Measurements from ENCODE around the gene INHBE.
"Not testable (repeated sequence)": the region's sequence is repeated elsewhere in the genome, so short reads cannot be mapped to it uniquely, and the experiment has no call there.

Gene INHBE

DNA sequence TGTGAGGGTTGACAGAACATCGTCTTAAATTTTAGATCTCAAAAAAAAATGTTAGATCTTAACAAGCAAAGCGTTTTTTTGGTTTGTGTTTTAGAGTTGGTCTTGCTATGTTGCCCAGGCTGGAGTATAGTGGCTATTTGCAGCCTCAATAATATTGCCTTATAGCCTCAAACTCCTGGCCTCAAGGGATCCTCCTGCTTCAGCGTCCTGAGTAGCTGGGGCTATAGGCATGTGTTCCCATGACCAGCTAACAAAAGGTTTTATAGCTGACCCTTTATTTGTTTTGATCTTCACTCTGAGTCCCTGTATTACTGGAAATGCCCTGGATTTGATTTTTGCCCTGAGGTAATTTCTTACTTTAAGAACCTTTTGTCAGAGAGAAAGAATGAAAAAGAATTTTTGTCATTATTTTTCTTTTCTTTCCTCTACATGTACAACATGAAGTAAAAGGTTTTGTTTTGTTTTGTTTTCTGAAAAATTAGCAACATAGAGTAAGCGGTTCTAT is 15.3 kb upstream of the INHBE start:
- in situ Hi-C loops (cut with MboI; ENCODE audit: low sequenced_read_pairs), result no loop called here

DNA sequence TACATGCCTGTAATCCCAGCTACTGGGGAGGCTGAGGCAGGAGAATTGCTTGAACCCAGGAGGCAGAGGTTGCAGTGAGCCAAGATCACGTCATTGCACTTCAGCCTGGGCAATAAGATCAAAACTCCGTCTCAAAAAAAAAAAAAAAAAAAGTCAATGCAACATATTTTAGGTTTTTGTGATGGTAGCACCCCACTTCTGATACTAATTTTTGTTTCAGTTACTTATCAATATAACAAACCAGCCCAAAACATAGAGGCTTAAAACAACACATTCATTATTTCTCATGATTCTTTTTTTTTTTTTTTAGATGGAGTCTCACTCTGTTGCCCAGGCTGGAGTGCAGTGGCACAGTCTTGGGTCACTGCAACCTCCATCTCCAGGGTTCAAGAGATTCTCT is 13.7 kb upstream of the INHBE start:
- in situ Hi-C loops (cut with MboI; ENCODE audit: low sequenced_read_pairs), result not testable (repeated sequence)

DNA sequence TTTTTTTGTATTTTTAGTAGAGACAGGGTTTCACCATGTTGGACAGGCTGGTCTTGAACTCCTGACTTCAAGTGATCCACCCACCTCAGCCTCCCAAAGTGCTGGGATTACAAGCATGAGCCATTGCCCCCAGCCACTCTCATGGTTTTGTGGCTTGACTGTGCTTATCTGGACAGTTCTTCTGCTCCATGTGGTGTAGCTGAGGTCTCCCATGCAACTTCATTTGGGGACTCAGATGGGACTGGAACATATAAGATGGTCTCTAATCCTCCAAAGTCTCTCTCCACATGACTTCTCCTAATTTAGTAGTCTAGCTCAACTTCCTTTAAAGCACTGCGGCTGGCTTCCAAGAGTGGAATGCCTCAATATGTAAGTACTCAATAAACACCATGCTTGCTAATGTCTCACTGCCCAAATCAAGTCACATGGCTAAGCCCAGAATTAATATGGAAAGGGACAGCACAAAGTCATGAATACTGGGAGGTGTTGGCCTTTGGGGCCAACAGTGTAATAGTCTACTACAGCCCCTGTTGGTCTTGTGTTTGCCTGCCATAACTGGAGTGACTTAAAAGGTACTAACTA is 13.2 kb upstream of the INHBE start:
- in situ Hi-C loops (cut with MboI; ENCODE audit: low sequenced_read_pairs), result no loop called here

DNA sequence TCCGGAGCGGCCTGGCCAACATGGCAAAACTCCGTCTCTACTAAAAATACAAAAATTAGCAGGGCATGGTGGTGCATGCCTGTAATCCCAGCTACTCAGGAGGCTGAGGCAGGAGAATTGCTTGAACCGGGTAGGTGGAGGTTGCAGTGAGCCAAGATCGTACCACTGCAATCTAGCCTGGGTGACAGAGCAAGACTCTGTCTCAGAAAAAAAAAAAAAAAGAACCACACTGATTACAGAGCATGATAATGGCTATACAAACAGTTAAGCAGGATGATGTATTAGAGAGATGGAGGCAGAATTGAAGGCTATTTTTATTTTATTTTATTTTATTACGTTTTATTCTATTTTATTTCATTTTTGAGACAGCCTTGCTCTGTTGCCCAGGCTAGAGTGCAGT is 10.8 kb upstream of the INHBE start:
- in situ Hi-C loops (cut with MboI; ENCODE audit: low sequenced_read_pairs), result not testable (repeated sequence)

DNA sequence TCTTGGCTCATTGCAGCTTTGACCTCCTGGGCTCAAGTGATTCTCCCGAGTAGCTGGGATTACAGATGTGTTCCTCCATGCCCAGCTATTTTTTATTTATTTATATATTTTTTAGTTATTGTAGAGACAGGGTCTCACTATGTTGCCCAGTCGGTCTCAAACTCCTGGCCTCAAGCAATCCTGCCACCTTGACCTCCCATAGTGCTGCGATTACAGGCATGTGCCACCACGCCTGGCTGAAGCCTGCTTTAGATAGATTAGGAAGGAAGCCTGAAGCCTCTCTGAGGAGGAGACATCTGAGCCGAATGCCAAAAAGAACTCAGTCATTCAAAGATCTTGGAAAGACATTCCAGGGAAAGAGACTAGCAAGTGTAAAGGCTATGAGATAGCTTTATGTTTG is 10.4 kb upstream of the INHBE start:
- in situ Hi-C loops (cut with MboI; ENCODE audit: low sequenced_read_pairs), result no loop called here

DNA sequence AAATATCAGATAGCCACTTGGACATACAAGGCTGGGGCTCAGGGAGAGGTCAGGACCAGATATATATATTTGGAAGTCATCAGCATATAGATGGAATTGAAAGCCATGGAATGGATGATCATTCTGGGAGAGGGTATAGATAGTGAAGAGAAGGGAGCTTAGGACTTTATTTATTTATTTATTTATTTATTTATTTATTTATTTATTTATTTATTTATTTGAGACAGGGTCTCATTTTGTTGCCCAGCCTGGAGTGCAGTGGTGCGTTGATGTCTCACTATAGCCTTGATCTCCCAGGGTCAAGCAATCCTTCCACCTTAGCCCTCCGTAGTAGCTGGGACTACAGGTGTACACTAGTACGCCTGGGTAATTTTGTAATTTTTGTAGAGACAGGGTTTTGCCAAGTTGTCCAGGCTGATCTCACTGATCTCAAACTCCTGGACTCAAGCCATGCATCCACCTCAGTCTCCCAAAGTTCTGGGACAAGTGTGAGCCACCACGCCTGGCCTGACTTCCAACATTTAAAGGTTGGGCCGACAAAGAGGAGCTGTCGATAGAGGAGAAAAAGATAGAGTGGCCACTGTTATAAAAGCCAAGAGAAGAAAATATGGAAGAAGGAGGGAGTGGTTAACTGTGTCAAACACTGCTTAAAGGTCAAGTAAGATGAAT is 8.7 kb upstream of the INHBE start:
- in situ Hi-C loops (cut with MboI; ENCODE audit: low sequenced_read_pairs), result no loop called here

DNA sequence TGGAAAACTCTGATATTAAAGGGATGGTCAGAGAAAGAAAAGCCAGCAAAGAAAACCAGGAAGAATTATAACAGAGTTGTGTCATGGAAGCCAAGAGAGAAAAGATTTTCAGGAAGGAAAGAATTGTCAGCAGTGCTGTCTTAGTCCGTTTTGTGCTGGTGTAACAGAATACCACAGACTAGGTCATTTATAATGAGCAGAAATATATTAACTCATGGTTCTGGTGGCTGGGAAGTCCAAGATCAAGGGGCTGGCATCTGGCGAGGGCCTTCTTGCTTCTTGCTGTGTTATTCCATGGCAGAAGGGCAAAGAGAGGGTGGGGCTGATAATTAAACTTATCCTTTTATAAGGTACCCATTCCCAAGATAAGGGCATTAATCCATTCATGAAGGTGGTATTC is 6.4 kb upstream of the INHBE start:
- in situ Hi-C loops (cut with MboI; ENCODE audit: low sequenced_read_pairs), result no loop called here

DNA sequence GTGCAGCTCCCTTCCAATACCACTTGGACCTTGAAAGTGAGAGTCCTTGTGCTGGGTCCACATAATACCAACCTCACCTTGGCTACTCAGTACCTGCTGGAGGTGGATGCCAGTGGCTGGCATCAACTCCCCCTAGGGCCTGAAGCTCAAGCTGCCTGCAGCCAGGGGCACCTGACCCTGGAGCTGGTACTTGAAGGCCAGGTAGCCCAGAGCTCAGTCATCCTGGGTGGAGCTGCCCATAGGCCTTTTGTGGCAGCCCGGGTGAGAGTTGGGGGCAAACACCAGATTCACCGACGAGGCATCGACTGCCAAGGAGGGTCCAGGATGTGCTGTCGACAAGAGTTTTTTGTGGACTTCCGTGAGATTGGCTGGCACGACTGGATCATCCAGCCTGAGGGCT is 5.7 kb upstream of the INHBE start:
- in situ Hi-C loops (cut with MboI; ENCODE audit: low sequenced_read_pairs), result no loop called here

DNA sequence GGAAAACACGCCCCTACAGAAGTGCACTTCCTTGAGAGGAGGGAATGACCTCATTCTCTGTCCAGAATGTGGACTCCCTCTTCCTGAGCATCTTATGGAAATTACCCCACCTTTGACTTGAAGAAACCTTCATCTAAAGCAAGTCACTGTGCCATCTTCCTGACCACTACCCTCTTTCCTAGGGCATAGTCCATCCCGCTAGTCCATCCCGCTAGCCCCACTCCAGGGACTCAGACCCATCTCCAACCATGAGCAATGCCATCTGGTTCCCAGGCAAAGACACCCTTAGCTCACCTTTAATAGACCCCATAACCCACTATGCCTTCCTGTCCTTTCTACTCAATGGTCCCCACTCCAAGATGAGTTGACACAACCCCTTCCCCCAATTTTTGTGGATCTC is 5.0 kb upstream of the INHBE start:
- in situ Hi-C loops (cut with MboI; ENCODE audit: low sequenced_read_pairs), result no loop called here

DNA sequence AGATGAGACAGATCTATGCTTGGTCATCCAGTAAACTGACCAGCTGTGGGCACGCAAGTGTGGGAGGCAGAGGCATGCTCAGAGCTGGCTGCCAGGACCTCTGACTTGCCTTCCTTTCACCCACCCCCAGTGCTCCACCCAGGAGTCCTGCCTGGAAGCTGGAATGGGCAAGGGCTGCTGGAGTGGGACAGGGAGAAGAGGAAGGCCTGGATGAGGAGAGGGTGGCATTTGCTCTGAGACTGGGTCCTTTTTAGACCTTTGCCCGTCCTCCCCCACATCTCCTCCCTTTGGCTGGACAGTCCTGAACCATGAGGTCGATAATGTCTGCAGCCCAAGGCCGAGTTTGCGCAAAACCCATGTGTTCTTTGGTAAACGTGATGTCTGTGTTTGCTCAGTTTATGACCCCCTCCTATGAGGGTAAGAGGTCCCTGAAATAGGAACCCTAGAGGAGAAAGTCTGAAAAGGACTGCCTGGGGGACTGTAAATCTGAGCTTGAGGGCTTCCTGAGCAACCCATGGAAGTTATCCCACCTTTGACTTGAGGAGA is 3.8 kb upstream of the INHBE start:
- in situ Hi-C loops (cut with MboI; ENCODE audit: low sequenced_read_pairs), result no loop called here

DNA sequence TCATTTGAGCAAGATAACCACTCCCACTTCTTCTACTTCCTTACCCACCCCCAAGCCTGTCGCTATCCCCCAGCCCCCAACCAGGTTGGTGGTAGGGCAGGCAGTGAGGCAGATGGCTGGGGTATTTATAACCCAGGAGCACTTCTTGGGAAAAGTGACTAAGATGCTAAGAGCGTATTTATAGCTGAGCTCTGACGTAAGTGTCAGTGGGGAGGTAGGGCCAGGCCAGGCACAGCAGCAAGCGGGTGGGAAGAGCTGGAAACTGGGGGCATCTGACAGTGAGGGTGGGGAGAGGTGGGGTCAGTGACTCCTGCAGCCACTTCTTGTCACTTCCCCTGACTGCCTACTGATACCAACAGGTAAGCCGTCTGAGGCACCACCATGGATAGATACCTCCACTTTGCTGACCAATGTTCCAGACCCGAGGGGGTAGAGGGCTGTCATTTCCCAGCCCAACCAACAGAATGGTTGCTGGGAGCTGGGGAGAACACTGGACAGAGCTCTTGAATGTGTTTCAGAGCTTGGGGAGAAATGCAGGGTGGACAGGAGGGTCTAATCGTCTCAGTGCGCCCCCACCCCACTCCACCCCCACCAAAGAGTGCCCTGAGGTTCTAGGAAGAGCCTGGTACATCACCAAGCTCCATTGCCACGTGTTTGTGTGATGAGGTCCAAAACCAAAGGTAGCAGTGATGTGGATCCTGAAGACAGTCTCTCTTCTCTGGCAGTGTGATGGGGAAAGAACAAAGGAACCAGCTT is 2.7 kb upstream of the INHBE start:
- in situ Hi-C loops (cut with MboI; ENCODE audit: low sequenced_read_pairs), result no loop called here

DNA sequence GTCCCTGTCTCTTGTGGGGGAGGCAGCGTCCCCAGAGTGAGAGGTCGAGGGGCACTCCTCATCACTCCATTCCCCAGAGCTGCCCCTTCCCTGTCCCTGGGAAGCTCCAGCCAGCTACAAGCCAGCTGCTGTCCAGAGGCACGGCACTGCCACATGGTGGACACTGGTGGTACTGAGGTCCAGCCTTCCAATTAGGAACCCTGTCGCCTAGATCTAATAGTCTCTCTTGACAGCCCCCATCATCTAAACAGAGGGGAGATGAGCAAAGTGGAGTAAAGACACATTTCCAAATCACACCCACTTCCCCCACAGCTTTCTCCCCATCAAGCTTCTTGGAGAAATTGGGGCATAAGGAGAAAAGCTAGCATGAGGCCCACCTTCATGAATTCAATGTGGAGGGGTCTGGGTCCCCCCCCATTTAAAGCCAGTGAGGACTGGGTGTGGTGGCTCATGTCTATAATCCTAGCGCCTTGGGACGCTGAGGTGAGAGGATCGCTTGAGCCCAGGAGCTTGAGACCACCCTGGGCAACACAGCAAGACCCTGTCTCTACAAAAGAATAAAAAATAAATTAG is 2.1 kb upstream of the INHBE start:
- in situ Hi-C loops (cut with MboI; ENCODE audit: low sequenced_read_pairs), result no loop called here

DNA sequence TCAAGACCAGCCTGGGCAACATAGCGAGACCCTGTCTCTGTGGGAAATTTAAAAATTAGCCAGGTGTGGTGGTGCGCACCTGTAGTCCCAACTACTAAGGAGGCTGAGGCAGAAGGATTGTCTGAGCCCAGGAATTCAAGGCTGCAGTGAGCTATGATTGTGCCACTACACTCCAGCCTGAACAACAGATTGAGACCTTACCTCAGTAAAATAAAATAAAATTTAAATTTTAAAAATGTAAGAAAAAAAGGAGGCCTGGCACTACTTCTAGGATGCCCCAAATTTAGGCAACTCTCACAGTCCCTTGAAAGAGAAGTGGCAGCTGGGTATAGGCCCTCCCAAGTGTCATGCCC is 918 bp upstream of the INHBE start:
- in situ Hi-C loops (cut with MboI; ENCODE audit: low sequenced_read_pairs), result no loop called here

DNA sequence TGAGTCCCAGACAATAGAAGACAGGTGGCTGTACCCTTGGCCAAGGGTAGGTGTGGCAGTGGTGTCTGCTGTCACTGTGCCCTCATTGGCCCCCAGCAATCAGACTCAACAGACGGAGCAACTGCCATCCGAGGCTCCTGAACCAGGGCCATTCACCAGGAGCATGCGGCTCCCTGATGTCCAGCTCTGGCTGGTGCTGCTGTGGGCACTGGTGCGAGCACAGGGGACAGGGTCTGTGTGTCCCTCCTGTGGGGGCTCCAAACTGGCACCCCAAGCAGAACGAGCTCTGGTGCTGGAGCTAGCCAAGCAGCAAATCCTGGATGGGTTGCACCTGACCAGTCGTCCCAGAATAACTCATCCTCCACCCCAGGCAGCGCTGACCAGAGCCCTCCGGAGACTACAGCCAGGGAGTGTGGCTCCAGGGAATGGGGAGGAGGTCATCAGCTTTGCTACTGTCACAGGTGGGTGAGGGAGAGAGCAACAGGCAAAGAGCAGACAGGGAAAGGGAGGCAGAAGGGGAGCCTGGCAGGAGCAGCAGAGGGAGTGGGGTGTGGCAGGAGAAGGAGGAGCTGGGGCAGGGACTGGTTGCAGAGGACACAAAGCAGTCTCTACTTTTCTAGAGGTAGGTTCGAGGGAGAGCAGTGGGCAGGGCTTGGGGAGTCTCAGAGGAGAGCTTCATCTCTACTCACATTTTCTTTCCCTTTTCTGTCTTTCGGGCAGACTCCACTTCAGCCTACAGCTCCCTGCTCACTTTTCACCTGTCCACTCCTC is 452 bp downstream of the INHBE start:
- in situ Hi-C loops (cut with MboI; ENCODE audit: low sequenced_read_pairs), result no loop called here

DNA sequence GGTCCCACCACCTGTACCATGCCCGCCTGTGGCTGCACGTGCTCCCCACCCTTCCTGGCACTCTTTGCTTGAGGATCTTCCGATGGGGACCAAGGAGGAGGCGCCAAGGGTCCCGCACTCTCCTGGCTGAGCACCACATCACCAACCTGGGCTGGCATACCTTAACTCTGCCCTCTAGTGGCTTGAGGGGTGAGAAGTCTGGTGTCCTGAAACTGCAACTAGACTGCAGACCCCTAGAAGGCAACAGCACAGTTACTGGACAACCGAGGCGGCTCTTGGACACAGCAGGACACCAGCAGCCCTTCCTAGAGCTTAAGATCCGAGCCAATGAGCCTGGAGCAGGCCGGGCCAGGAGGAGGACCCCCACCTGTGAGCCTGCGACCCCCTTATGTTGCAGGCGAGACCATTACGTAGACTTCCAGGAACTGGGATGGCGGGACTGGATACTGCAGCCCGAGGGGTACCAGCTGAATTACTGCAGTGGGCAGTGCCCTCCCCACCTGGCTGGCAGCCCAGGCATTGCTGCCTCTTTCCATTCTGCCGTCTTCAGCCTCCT is 1.1 kb downstream of the INHBE start:
- in situ Hi-C loops (cut with MboI; ENCODE audit: low sequenced_read_pairs), result no loop called here

DNA sequence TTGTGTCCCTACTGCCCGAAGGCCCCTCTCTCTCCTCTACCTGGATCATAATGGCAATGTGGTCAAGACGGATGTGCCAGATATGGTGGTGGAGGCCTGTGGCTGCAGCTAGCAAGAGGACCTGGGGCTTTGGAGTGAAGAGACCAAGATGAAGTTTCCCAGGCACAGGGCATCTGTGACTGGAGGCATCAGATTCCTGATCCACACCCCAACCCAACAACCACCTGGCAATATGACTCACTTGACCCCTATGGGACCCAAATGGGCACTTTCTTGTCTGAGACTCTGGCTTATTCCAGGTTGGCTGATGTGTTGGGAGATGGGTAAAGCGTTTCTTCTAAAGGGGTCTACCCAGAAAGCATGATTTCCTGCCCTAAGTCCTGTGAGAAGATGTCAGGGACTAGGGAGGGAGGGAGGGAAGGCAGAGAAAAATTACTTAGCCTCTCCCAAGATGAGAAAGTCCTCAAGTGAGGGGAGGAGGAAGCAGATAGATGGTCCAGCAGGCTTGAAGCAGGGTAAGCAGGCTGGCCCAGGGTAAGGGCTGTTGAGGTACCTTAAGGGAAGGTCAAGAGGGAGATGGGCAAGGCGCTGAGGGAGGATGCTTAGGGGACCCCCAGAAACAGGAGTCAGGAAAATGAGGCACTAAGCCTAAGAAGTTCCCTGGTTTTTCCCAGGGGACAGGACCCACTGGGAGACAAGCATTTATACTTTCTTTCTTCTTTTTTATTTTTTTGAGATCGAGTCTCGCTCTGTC is 1.8 kb downstream of the INHBE start:
- in situ Hi-C loops (cut with MboI; ENCODE audit: low sequenced_read_pairs), result no loop called here

DNA sequence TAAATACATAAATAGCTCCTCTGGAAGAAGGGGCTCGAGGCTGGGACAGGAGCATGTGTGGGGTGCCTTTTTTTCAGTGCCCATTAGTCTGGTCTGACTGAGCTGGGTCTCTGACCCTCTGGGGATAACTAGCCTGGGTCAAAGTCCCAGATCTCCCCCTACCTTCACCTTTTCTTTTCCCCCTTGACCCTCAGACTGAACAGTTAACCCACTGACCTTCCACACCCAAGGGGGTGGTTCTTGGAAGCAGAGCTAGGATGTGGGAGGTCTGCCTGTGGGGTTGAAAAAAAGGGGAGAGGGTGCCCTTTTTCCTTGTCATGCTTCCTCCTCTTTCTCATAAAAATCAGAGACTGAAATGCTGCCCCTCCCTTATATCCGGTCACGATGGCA is 3.6 kb downstream of the INHBE start:
- in situ Hi-C loops (cut with MboI; ENCODE audit: low sequenced_read_pairs), result no loop called here

DNA sequence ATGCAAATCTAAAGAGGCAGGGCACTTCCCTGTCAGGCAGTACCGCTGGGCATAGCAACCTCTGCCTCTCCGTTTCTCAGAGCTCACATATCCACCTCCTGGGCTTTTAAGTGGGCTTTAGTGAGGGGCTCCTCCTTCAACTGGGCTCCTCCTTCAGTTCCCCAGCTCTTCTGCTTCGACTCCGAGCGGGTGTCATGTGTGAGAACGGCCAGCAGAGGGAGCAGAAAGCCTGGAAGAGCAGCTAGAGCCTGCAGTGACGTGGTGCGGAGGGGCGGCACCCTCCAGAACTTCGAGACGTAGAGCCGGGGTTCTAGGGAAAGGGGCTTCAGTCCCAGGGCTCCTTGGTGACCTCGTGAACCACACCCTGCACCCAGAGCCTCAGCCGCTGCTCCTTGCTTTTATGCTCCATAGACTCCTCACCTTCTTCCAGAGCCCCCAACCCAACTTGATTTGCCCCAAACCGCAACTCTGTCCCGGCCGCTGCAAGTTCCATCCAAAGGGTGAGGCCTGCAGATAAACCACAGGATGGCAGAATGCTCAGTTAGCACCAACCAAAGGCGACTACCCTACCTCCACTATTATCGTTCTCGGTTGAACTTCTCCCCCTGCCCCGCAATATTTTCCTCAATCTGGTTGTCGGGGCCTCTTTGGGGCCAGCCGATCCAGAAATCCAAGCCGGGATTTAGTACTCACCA is 4.1 kb downstream of the INHBE start:
- in situ Hi-C loops (cut with MboI; ENCODE audit: low sequenced_read_pairs), result no loop called here

DNA sequence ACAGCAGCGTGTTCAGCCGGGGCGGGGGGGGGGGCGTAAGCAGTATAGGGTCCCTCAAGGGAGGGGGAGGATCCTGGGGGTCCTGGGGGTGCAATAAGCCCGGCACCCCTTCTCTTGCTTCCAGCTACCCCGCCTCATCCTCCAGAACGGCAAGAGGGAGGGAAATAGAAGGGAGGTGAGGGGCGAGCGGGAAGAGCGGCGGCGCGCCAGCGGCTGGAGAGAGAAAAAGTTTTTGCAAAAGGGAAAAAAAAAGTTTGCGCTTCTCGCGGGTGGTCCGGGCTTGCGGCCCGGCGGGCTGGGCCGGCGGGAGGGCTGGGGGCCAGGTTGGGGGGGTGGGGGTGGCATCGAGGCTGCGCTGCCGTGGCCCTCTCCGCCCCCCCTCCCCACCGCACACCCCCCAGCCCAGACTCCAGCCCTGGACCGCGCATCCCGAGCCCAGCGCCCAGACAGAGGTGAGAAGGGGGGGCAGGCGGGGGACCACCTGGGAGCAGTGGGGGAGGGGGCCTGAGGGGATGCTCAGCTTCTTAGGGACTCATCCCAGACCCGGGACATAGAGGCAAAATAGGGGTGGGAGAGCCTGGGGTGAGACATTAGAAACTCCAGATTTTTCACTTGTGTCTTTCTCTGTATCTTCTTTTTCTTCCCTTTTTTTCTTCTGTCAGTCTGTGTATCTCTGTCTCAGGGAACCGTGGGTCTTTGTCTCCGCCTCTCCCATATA is 4.8 kb downstream of the INHBE start, which contains the start of gene GLI1:
TSS of gene GLI1 (plus strand) at position 36 of the 718 bp plus-strand sequence. CDS start 3,907 bp downstream, outside the sequence.
- in situ Hi-C loops (cut with MboI; ENCODE audit: low sequenced_read_pairs), result no loop called here
